Fibroblast of skin of scalp (primary cell): Measurements from ENCODE around the gene CTBP1.

Source experiments
- DNase-seq: peaks from one replicate; pipeline ENCODE4 v3.0.0-alpha.2; 2013

Gene CTBP1

GRCh38 chr4:1172971-1173757, 75.8 kb downstream of the CTBP1 start:
- peak; percentile 12 for DNase-seq

- no peak for DNase-seq
Observed at GRCh38 chr4:1172228-1172851, 76.6 kb downstream of the CTBP1 start, which contains the start of gene SPON2. SPON2 (minus strand) TSS chr4:1172583.

DNA sequence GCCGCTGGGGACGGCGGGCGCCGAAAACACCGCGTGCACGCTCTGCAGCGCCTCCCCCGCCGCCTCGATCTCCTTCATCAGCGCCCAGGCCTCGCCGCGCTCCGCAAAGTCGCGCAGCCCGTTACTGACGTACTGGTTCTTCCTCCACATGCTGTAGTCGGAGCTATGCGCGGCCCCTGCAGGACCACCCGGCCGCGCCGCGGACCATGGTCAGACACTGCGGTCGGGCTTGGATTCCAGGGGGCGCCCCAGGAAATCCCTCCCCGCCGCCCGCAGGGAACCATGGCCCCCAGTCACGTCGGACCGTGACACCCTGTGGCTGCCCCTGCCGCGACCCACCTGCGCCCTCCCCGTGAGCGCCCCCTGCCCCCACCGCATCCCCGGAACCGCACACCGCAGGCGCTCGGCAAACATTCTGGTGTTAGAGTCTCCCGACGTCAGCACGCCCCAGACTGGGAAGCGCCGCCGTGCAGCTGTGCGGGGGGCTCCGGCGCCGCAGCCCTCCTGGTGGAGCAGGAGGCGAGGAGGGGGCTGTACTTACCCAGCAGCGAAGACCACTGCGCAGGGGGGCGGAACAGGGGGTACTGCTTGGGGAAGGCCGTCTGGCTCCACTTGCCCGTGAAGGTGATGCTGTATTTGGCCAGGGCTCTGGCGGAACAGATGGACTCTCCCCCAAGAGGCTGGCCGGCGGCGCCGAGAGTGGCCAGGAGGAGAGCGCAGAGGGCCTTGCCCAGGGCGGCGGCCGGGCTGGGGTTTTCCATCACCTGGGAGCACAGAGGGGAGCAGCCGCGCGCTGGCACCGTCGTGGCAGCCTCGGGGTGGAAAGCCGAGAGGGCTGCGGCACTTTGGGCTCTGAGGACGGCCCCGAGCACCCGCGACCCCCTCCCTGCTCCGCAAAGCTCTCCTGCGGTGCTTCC, 77.4 kb downstream of the CTBP1 start:
- no peak for DNase-seq

- DNase-seq = no peak
Observed at GRCh38 chr4:1170976-1171310, 78.0 kb downstream of the CTBP1 start.

GRCh38 chr4:1170156-1170975, 78.6 kb downstream of the CTBP1 start:
- no peak for DNase-seq

DNA sequence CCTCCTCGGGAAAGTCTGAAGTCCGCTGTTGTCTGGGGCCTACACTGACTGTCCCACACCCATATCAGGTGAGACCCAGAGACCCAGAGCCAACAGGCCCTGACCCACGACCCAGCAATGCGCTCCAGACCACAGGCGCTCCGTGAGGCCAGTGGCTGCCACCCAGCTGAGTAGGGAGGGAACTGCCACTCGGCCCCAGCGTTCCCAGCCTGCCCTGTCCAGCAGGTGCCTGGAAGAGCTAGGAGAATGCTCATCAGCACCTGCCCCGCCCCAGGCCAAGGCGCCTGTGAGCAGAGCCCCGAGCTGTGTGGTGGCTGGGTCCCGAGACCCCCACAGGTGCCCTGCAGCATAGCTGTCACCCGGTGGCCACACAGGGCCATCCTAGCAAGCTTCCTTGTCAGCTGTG, 79.2 kb downstream of the CTBP1 start:
- DNase-seq = no peak

- no peak for DNase-seq
Observed at GRCh38 chr4:1169171-1169671, 79.7 kb downstream of the CTBP1 start.

DNA sequence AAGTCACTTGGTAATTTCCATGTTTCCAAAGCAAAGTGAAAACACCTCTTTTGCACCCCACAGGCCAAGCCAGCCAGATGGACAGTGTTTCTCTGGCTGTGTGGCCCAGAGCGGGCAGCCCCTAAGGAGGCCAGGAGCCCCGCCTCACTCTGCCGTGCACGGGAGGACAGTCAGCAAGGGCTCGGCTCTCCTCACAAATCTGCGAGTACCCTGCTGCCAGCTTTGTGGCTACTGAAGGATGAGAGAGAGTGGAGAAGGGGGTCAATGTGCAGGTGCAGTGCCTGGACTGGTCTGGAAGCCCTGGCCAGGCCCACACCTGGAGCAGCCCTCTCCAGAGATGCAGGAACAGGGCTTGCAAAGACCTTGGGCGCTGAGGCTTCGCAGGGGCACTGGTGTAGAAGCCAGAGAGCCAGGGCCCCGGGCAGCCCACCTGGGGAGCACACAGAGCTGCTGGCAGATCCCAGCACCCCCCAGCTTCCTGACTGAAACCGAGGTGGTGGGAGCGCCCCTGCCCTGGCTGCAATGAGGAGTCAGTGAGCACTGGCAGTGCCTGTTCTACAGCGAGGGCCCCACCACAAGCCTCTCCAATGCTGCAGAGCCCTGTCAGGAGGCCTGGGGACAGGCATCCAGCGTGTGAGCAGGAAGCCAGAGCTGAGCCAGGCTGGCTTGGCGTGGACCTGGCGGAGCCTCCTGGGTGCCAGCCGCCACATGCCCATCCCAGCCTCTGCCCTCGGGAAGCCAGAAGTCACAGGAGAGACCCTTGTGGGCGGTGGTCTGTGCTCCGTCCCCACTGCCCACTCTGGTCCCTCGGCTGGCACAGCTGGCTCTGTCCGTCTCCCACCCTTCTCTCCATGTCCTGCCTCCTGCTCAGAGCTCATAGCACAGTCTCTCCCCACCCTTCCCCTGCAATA, 80.5 kb downstream of the CTBP1 start:
- no peak for DNase-seq

DNA sequence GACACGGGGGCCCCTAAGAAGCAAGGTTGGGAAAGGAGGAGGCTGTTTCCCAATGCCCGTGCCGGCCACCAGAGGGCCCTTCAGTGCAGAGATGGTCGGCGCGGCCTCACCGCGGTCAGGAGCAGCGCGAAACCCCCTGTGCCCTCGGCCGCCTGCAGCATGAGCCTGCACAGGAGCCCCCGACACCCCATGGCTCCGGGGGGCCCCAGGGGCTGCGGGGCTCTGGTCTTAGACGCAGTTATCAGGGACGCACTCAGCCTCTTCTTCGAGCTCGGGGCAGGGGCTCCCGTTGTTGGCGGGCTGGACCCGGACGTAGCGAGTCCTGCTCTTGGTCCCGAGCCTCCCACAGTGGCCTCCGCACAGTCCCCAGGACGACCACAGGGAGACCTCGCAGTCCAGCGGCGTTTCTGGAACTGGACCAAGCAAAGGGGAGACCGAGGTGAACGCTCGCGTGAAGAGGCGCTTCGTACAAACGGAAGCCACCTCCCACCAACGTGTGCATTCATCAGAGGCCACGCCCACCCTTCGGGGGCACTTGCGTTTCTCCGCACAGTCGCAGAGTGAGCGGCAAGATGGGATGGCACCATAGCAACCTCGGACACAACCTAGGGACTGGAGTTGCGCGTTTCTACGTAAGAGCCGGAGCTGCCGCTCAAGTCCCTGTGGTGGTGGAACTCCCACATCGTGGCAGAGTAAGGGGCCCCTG, 81.5 kb downstream of the CTBP1 start:
- peak; percentile 72 for DNase-seq

GRCh38 chr4:1166509-1167243, 82.3 kb downstream of the CTBP1 start:
- DNase-seq = no peak

DNA sequence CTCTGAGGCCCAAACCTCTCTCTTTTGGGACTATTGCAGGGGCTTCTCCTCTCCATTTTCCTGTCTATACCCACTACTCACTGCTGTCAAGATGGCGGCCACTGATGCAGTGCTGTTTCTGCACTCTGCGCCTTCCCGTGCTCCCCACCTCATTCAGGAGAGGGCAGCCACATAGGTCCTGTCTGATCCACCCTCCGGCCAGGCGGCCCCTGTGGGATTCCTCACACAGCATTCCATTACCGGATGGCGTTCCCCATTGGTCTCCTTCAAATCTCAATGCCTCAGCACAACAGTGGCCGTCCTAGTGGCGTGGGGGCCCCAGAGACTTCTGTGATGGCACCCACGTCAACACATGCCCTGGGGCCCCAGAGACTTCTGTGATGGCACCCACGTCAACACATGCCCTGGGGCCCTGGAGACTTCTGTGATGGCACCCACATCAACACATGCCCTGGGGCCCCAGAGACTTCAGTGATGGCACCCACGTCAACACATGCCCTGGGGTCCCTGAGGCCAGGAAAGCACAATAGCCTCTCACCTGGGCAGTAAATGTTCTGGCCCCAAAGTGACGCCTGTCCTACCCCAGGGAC, 83.9 kb downstream of the CTBP1 start:
- DNase-seq = no peak

GRCh38 chr4:1164444-1164843, 84.5 kb downstream of the CTBP1 start:
- DNase-seq = no peak

- no peak for DNase-seq
Observed at GRCh38 chr4:1164040-1164439, 84.9 kb downstream of the CTBP1 start.
